NCI-H2029 (cell line): ENCODE results near the gene RGS9.
"Not testable (repeated sequence)": the region's sequence is repeated elsewhere in the genome, so short reads cannot be mapped to it uniquely, and the experiment has no call there.

Experiments used
- DNase-seq: peaks from one replicate; lab custom pipeline; 2025; lab: John Stamatoyannopoulos, UW

RGS9 gene

GRCh38 chr17:65115839-65116238 lies 21.3 kb upstream of the RGS9 start:
- no peak for DNase-seq

GRCh38 chr17:65116515-65116914 lies 20.7 kb upstream of the RGS9 start:
- DNase-seq: not testable (repeated sequence)

- DNase-seq: no peak
Observed at GRCh38 chr17:65117384-65118035, 19.7 kb upstream of the RGS9 start.

- no peak for DNase-seq
Observed at GRCh38 chr17:65121368-65121767, 15.8 kb upstream of the RGS9 start.

GRCh38 chr17:65121916-65122806 lies 15.0 kb upstream of the RGS9 start:
- no peak for DNase-seq

GRCh38 chr17:65122836-65123756 lies 14.1 kb upstream of the RGS9 start:
- DNase-seq: peak; percentile 64

GRCh38 chr17:65123757-65124675 lies 13.2 kb upstream of the RGS9 start:
- no peak for DNase-seq

- no peak for DNase-seq
Observed at GRCh38 chr17:65130832-65131231, 6.3 kb upstream of the RGS9 start.

- no peak for DNase-seq
Observed at GRCh38 chr17:65131240-65131639, 5.9 kb upstream of the RGS9 start.

GRCh38 chr17:65131946-65132345 lies 5.2 kb upstream of the RGS9 start:
- no peak for DNase-seq

GRCh38 chr17:65134035-65134434 lies 3.1 kb upstream of the RGS9 start:
- DNase-seq: no peak

GRCh38 chr17:65139101-65139764 lies 2.1 kb downstream of the RGS9 start:
- no peak for DNase-seq

GRCh38 chr17:65142247-65142646 lies 5.1 kb downstream of the RGS9 start:
- DNase-seq: no peak

- no peak for DNase-seq
Observed at GRCh38 chr17:65143889-65144604, 6.9 kb downstream of the RGS9 start.

- no peak for DNase-seq
Observed at GRCh38 chr17:65145743-65146142, 8.6 kb downstream of the RGS9 start.

- no peak for DNase-seq
Observed at GRCh38 chr17:65147955-65148354, 10.8 kb downstream of the RGS9 start.

- DNase-seq: no peak
Observed at GRCh38 chr17:65154770-65155589, 17.8 kb downstream of the RGS9 start.

- no peak for DNase-seq
Observed at GRCh38 chr17:65155622-65156021, 18.5 kb downstream of the RGS9 start.

GRCh38 chr17:65156185-65156834 lies 19.1 kb downstream of the RGS9 start:
- DNase-seq: no peak
